T-cell (primary cell): ENCODE measurements around the gene ALDH3B1. TPM values are rescaled to one million over a fixed set of nuclear protein-coding genes. Genes with fewer than 3 reads are reported as not detected.

ENCODE experiments used
- ATAC-seq, 4 experiments: fragments of 200-7000 bp in 3 of 4; fragments of 150-1000 bp in 1 of 4; cut with Tn5 transposase; replicated peaks in 1 of 4; 1 replicate in 3 of 4; 2 replicates in 1 of 4; pipeline ENCODE4 v1.10.0; 2021; ENCODE audit warnings: moderate library complexity in 3 of 4, mild to moderate bottlenecking in 2 of 4, moderate number of reproducible peaks in 1 of 4
- CTCF ChIA-PET, 2 donors: fragments of 300-600 bp; sonication (Branson Sonifier 250); formaldehyde crosslinking; loops; one replicate each; lab custom pipeline; 2022; ENCODE audit warnings: antibody characterized with exemption in 2 of 2; lab: Charles Lee
- POLR2A ChIA-PET, 2 donors: fragments of 300-600 bp; sonication (Branson Sonifier 250); formaldehyde crosslinking; loops; one replicate each; lab custom pipeline; 2022; ENCODE audit warnings: antibody characterized with exemption in 2 of 2; lab: Charles Lee
- DNase-seq, 35 experiments: peaks; one replicate each; pipeline versions ENCODE4 v3.0.0 to v3.0.0-alpha.2; 2013 to 2023
- H3K27ac ChIP-seq: one replicate; pipeline ENCODE4 v1.5.1; 2013; ENCODE audit warnings: low read length
- H3K27me3 ChIP-seq, 2 experiments: replicated peaks in 1 of 2; 1 replicate in 1 of 2; 2 replicates in 1 of 2; pipeline versions ENCODE4 v1.6.1 to v1.7.0; 2013; ENCODE audit warnings: low read length in 1 of 2, mixed read lengths in 1 of 2; ENCODE audit not compliant: control insufficient read depth in 2 of 2, insufficient read depth in 2 of 2; ENCODE audit errors: extremely low read depth in 1 of 2
- H3K36me3 ChIP-seq, 2 donors: 1 replicate in 1 of 2; 2 replicates in 1 of 2; pipeline versions ENCODE4 v1.6.1 to v1.7.0; 2013; ENCODE audit warnings: low read length in 1 of 2; ENCODE audit not compliant: control insufficient read depth in 2 of 2, insufficient read depth in 1 of 2; ENCODE audit errors: extremely low read depth in 1 of 2
- H3K4me1 ChIP-seq, 2 experiments: 1 replicate in 1 of 2; 2 replicates in 1 of 2; pipeline versions ENCODE4 v1.6.1 to v1.7.0; 2013; ENCODE audit warnings: low read length in 2 of 2, mixed read lengths in 1 of 2; ENCODE audit not compliant: insufficient read depth in 2 of 2, control insufficient read depth in 1 of 2; ENCODE audit errors: extremely low read depth in 1 of 2
- H3K4me3 ChIP-seq, 2 donors: 1 replicate in 1 of 2; 2 replicates in 1 of 2; pipeline versions ENCODE4 v1.5.1 to v1.7.0; 2013; ENCODE audit warnings: mild to moderate bottlenecking in 2 of 2, low read length in 1 of 2, moderate library complexity in 1 of 2; ENCODE audit not compliant: control insufficient read depth in 1 of 2; ENCODE audit errors: extremely low read depth in 1 of 2
- H3K9me3 ChIP-seq: 2 replicates; pipeline ENCODE4 v1.7.0; 2013
- H3K27ac Mint-ChIP-seq, 2 donors: one replicate each; pipeline ENCODE4 v1.8.0; 2020 to 2021; ENCODE audit warnings: mild to moderate bottlenecking in 2 of 2, mixed read lengths in 2 of 2
- H3K27me3 Mint-ChIP-seq, 2 donors: one replicate each; pipeline ENCODE4 v1.8.0; 2021 to 2022; ENCODE audit warnings: mixed read lengths in 2 of 2
- H3K36me3 Mint-ChIP-seq: one replicate; pipeline ENCODE4 v1.8.0; 2021; ENCODE audit warnings: mixed read lengths
- H3K4me1 Mint-ChIP-seq, 3 donors: one replicate each; pipeline ENCODE4 v1.8.0; 2020 to 2022; ENCODE audit warnings: mixed read lengths in 3 of 3, mild to moderate bottlenecking in 1 of 3
- H3K4me3 Mint-ChIP-seq, 3 donors: one replicate each; pipeline ENCODE4 v1.8.0; 2020 to 2022; ENCODE audit warnings: mild to moderate bottlenecking in 3 of 3, mixed read lengths in 3 of 3, moderate library complexity in 3 of 3
- H3K9me3 Mint-ChIP-seq, 3 donors: one replicate each; pipeline ENCODE4 v1.8.0; 2020 to 2022; ENCODE audit warnings: mixed read lengths in 3 of 3
- WGBS: methylation state at CpG from one replicate; pipeline ENCODE4 v1.1.5; 2013; ENCODE audit warnings: missing lambda C conversion rate; ENCODE audit not compliant: insufficient coverage; 5-methylcytosine and 5-hydroxymethylcytosine counted together
- total RNA-seq, 35 experiments: library from RNA in 6 of 35; stranded (reverse) in 6 of 35; fragments of 120-200 nt in 1 of 35; gene quantifications; one replicate each; pipeline versions ENCODE4 v1.2.1 to v1.2.4 and lab custom pipeline; 2013 to 2026

ALDH3B1 gene
- total RNA-seq, 5 donors from 2014 or later (not counting 1 experiment from before 2014, with no cell fraction given) = 0.20 to 0.53 (median 0.25) TPM

GRCh38 chr11:68053117-68053516 is 43.0 kb downstream of the ALDH3B1 start:
- ATAC-seq (peak in 1 of 4 experiments; percentile 31), DNase-seq (no peak)
- no peaks in the 10 kb centered on the region for H3K4me1 Mint-ChIP-seq
- Histone ChIP-seq H3K27me3 (no peaks in the 10 kb centered on the region), H3K4me1 (no peaks in the 10 kb centered on the region), H3K27ac (no peak overlapping the region), H3K9me3 (no peaks in the 10 kb centered on the region), H3K4me3 (no peak overlapping the region), H3K36me3 (peaks cover 32 to 43% of the 10 kb centered on the region in 2 donors)
- WGBS = 95% methylated on average over 6 of the region's 9 CpGs
- H3K27ac Mint-ChIP-seq = no peak overlapping the region
- CTCF ChIA-PET = no interaction called here
- peaks cover 13% of the 10 kb centered on the region for H3K36me3 Mint-ChIP-seq
- POLR2A ChIA-PET = interaction anchor here in 1 of 2 donors (0.6 kb wide), 1 partner anchor 87 kb away, joined by 4 read pairs; no protein-coding TSS in a partner anchor
- H3K9me3 Mint-ChIP-seq = no peaks in the 10 kb centered on the region
- no peak overlapping the region for H3K4me3 Mint-ChIP-seq
- H3K27me3 Mint-ChIP-seq = no peaks in the 10 kb centered on the region

GRCh38 chr11:68053981-68054812 is 44.1 kb downstream of the ALDH3B1 start:
- Histone ChIP-seq H3K27me3 (no peaks in the 10 kb centered on the region), H3K27ac (no peak overlapping the region), H3K36me3 (peaks cover 27 to 34% of the 10 kb centered on the region in 2 donors), H3K4me1 (no peaks in the 10 kb centered on the region), H3K4me3 (no peak overlapping the region), H3K9me3 (no peaks in the 10 kb centered on the region)
- Mint-ChIP-seq H3K4me1 (no peaks in the 10 kb centered on the region), H3K36me3 (peaks cover 13% of the 10 kb centered on the region), H3K4me3 (no peak overlapping the region), H3K27me3 (no peaks in the 10 kb centered on the region), H3K9me3 (no peaks in the 10 kb centered on the region), H3K27ac (no peak overlapping the region)
- CTCF ChIA-PET = no interaction called here
- DNase-seq = no peak
- POLR2A ChIA-PET = interaction anchor here in 1 of 2 donors (0.6 kb wide), 1 partner anchor 21 kb away, joined by 3 read pairs; no protein-coding TSS in a partner anchor
- 92% methylated on average over 4 of the region's 11 CpGs for WGBS
- ATAC-seq = peak in 2 of 4 experiments; percentile 17

DNA sequence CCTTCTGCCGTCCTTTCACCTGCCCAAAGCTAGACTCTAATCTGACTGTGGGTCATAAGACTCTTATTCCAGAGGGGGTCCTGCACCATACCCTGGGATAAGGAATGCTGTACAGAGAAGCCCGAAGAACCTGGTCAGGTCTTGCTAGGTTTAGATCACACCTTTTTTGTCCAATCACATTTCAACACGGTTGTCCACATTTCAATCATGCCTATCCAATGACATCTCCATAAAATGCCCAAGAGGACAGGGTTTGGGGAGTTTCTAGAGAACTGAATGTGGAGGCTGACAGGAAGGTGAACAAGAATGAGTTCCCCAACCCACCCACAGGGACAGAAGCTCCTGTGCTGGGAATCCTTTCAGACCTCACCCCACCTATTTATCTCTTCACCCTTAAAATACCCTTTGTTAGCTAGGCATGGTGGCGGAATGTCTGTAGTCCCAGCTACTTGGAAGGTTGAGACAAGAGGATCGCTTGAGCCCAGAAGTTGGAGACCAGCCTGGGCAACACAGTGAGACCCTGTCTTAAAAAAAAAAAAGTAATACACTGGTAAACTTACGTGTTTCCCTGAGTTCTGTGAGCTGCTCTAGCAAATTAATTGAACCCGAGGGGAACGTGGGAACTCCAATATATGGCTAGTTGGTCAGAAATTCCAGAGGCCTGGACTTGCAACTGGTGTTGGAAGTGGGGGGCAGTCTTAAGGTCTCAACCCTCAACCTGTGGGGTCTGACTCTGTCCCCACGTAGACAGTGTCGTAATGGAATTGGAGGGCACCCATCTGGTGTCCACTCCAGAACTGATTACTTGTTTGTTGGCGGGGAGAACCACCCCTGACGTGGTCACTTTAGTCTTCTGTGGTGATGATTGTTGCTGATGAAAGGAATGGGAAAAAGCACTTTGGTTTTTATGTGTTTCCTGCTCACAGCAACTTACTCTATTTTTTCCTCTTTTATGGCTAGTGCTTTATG is 46.5 kb downstream of the ALDH3B1 start:
- no peak for DNase-seq
- Mint-ChIP-seq H3K9me3 (no peaks in the 10 kb centered on the region), H3K4me1 (no peaks in the 10 kb centered on the region), H3K36me3 (peaks cover 12% of the 10 kb centered on the region), H3K27me3 (no peaks in the 10 kb centered on the region), H3K4me3 (no peak overlapping the region), H3K27ac (no peak overlapping the region)
- ChIA-PET POLR2A (no interaction called here), CTCF (no interaction called here)
- H3K9me3 ChIP-seq = no peaks in the 10 kb centered on the region
- no peaks in the 10 kb centered on the region for H3K4me1 ChIP-seq
- peaks cover 10 to 11% of the 10 kb centered on the region in 2 donors for H3K36me3 ChIP-seq
- no peaks in the 10 kb centered on the region for H3K27me3 ChIP-seq
- WGBS = 94% methylated on average over 8 of the region's 12 CpGs
- ATAC-seq = no peak
- H3K27ac ChIP-seq = no peak overlapping the region
- no peak overlapping the region for H3K4me3 ChIP-seq

DNA sequence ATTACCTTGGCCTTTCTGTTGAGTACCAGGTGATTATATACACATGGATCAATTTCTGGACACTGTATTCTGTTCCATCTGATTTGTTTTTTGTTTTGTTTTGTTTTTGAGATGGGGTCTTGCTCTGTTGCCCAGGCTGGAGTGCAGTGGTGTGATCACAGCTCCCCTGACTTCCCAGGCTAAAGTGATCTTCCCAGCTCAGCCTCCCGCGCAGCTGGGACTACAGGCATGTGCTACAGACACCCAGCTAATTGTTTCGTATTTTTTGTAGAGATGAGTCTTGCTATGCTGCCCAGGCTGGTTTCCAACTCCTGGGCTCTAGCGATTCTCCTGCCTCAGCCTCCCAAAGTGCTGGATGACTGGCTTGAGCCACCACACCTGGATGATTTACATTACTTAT is 47.7 kb downstream of the ALDH3B1 start:
- no peaks in the 10 kb centered on the region for H3K27me3 ChIP-seq
- no peak overlapping the region for H3K27ac Mint-ChIP-seq
- WGBS = 96% methylated on average over 3 of the region's 4 CpGs
- H3K27me3 Mint-ChIP-seq = no peaks in the 10 kb centered on the region
- CTCF ChIA-PET = no interaction called here
- H3K9me3 Mint-ChIP-seq = no peaks in the 10 kb centered on the region
- H3K27ac ChIP-seq = no peak overlapping the region
- no peak for ATAC-seq
- no peak overlapping the region for H3K4me3 ChIP-seq
- DNase-seq = no peak
- peaks cover 15% of the 10 kb centered on the region for H3K36me3 Mint-ChIP-seq
- no peak overlapping the region for H3K4me3 Mint-ChIP-seq
- H3K4me1 ChIP-seq = no peaks in the 10 kb centered on the region
- H3K36me3 ChIP-seq = peaks cover 2 to 7% of the 10 kb centered on the region in 2 donors
- H3K4me1 Mint-ChIP-seq = no peaks in the 10 kb centered on the region
- H3K9me3 ChIP-seq = no peaks in the 10 kb centered on the region
- POLR2A ChIA-PET = no interaction called here

DNA sequence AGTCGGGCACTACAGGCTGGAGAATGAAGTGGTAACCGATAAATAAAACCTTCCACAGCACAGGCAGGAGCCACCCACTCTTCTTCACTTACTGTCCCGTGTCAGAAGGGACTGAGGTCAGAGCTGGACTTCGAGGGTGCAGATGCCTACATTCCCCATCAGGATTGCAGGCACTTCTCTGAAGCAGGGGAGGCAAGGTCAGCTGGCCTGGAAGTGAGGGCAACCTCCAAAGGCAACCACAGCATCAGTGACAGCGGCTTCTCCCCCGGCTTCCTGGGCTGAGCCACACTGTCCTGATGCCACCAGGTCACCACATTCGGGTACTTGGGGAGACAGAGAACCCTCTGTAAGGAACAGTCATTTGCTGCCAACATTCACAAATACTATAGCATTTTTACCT is 51.4 kb downstream of the ALDH3B1 start:
- ChIA-PET POLR2A (interaction anchor here in 1 of 2 donors (0.7 kb wide), 1 partner anchor 90 kb away, joined by 6 read pairs; no protein-coding TSS in a partner anchor), CTCF (interaction anchor here in 1 of 2 donors (0.7 kb wide), 1 partner anchor 34 kb away, joined by 6 read pairs; no protein-coding TSS in a partner anchor)
- no peak for DNase-seq
- Mint-ChIP-seq H3K4me1 (no peaks in the 10 kb centered on the region), H3K27ac (no peak overlapping the region), H3K27me3 (no peaks in the 10 kb centered on the region), H3K4me3 (no peak overlapping the region), H3K9me3 (no peaks in the 10 kb centered on the region), H3K36me3 (peaks cover 37% of the 10 kb centered on the region)
- WGBS = 97% methylated on average over 5 of the region's 7 CpGs
- Histone ChIP-seq H3K27me3 (no peaks in the 10 kb centered on the region), H3K36me3 (peaks cover 2 to 4% of the 10 kb centered on the region in 2 donors), H3K4me3 (no peak overlapping the region), H3K9me3 (no peaks in the 10 kb centered on the region), H3K27ac (no peak overlapping the region), H3K4me1 (no peaks in the 10 kb centered on the region)
- ATAC-seq = no peak

GRCh38 chr11:68064926-68065325 is 54.8 kb downstream of the ALDH3B1 start:
- Histone ChIP-seq H3K27me3 (no peaks in the 10 kb centered on the region), H3K27ac (no peak overlapping the region), H3K4me1 (no peaks in the 10 kb centered on the region), H3K4me3 (no peak overlapping the region), H3K9me3 (no peaks in the 10 kb centered on the region), H3K36me3 (peaks cover 2 to 4% of the 10 kb centered on the region in 2 donors)
- Mint-ChIP-seq H3K9me3 (no peaks in the 10 kb centered on the region), H3K36me3 (peaks cover 53% of the 10 kb centered on the region), H3K4me1 (no peaks in the 10 kb centered on the region), H3K4me3 (no peak overlapping the region), H3K27me3 (no peaks in the 10 kb centered on the region), H3K27ac (no peak overlapping the region)
- ATAC-seq = no peak
- ChIA-PET POLR2A (no interaction called here), CTCF (interaction anchor here in 1 of 2 donors (0.5 kb wide), 1 partner anchor 141 kb away, joined by 3 read pairs; no protein-coding TSS in a partner anchor)
- DNase-seq = no peak
- WGBS = no CpG with 5 or more reads among the region's 2 CpGs
